Neuronal stem cell (in vitro differentiated cells): ENCODE measurements around the gene NR1H4.

Experiments
- DNase-seq: peaks from one replicate; pipeline ENCODE4 v3.0.0-alpha.2; 2013; ENCODE audit warnings: low spot score
- H2AFZ ChIP-seq: one replicate; pipeline ENCODE4 v1.6.1; 2013; ENCODE audit warnings: mild to moderate bottlenecking, low read length, inconsistent platforms
- H2AK5ac ChIP-seq: 2 replicates; pipeline ENCODE4 v1.6.1; 2013; ENCODE audit warnings: low read depth, mild to moderate bottlenecking, inconsistent platforms, low read length, moderate library complexity, mixed read lengths
- H2BK120ac ChIP-seq: 2 replicates; pipeline ENCODE4 v1.6.1; 2013; ENCODE audit warnings: low read depth, mild to moderate bottlenecking, inconsistent platforms, low read length, moderate library complexity, mixed read lengths
- H2BK12ac ChIP-seq: one replicate; pipeline ENCODE4 v1.6.1; 2013; ENCODE audit warnings: low read length, inconsistent platforms
- H2BK15ac ChIP-seq: 2 replicates; pipeline ENCODE4 v1.6.1; 2013; ENCODE audit warnings: mild to moderate bottlenecking, low read length, inconsistent platforms, mixed read lengths
- H2BK5ac ChIP-seq: one replicate; pipeline ENCODE4 v1.6.1; 2013; ENCODE audit warnings: inconsistent platforms, mild to moderate bottlenecking, low read length, moderate library complexity
- H3K14ac ChIP-seq: one replicate; pipeline ENCODE4 v1.6.1; 2013; ENCODE audit warnings: low read length, inconsistent platforms
- H3K18ac ChIP-seq: 2 replicates; pipeline ENCODE4 v1.6.1; 2013; ENCODE audit warnings: low read length, inconsistent platforms
- H3K23ac ChIP-seq: 2 replicates; pipeline ENCODE4 v1.6.1; 2013; ENCODE audit warnings: low read depth, mild to moderate bottlenecking, mixed read lengths, low read length, inconsistent platforms; ENCODE audit not compliant: poor library complexity
- H3K27ac ChIP-seq: replicated peaks from 3 replicates; pipeline ENCODE4 v1.5.1; 2013; ENCODE audit warnings: low read length, inconsistent platforms
- H3K27me3 ChIP-seq, 3 experiments: 2 replicates each; pipeline ENCODE4 v1.6.1; 2013; ENCODE audit warnings: low read length in 3 of 3, mild to moderate bottlenecking in 2 of 3, inconsistent platforms in 1 of 3, low read depth in 1 of 3, mixed read lengths in 1 of 3, moderate library complexity in 1 of 3; ENCODE audit not compliant: control insufficient read depth in 3 of 3, insufficient read depth in 3 of 3
- H3K36me3 ChIP-seq, 2 donors: replicated peaks in 1 of 2; 2 replicates each; pipeline ENCODE4 v1.6.1; 2013; ENCODE audit warnings: low read length in 2 of 2; ENCODE audit not compliant: control insufficient read depth in 2 of 2, insufficient read depth in 2 of 2
- H3K4ac ChIP-seq: 2 replicates; pipeline ENCODE4 v1.6.1; 2013; ENCODE audit warnings: inconsistent platforms, mild to moderate bottlenecking, low read length, moderate library complexity
- H3K4me1 ChIP-seq, 2 donors: 1 replicate in 1 of 2; 2 replicates in 1 of 2; pipeline ENCODE4 v1.6.1; 2013; ENCODE audit warnings: low read length in 2 of 2, low read depth in 1 of 2; ENCODE audit not compliant: control insufficient read depth in 2 of 2, insufficient read depth in 1 of 2
- H3K4me2 ChIP-seq: one replicate; pipeline ENCODE4 v1.6.1; 2013; ENCODE audit warnings: mild to moderate bottlenecking, low read length, inconsistent platforms; ENCODE audit not compliant: insufficient read depth, poor library complexity, severe bottlenecking
- H3K4me3 ChIP-seq, 2 donors: 2 replicates each; pipeline ENCODE4 v1.5.1; 2013; ENCODE audit warnings: low read length in 2 of 2, mild to moderate bottlenecking in 2 of 2, inconsistent platforms in 1 of 2, moderate library complexity in 1 of 2
- H3K79me1 ChIP-seq: one replicate; pipeline ENCODE4 v1.6.1; 2013; ENCODE audit warnings: low read depth, mild to moderate bottlenecking, inconsistent platforms, low read length, moderate library complexity
- H3K9ac ChIP-seq: one replicate; pipeline ENCODE4 v1.6.1; 2013; ENCODE audit warnings: mild to moderate bottlenecking, low read depth, low read length, inconsistent platforms; ENCODE audit not compliant: poor library complexity
- H3K9me3 ChIP-seq, 2 donors: replicated peaks in 1 of 2; 2 replicates each; pipeline versions ENCODE3 to v1.6.1; 2013; ENCODE audit warnings: low read length in 2 of 2, mild to moderate bottlenecking in 2 of 2, inconsistent platforms in 1 of 2, low read depth in 1 of 2, mixed read lengths in 1 of 2, moderate library complexity in 1 of 2; ENCODE audit not compliant: control insufficient read depth in 2 of 2, insufficient read depth in 1 of 2
- H4K8ac ChIP-seq: one replicate; pipeline ENCODE4 v1.6.1; 2013; ENCODE audit warnings: low read depth, mild to moderate bottlenecking, inconsistent platforms, low read length, moderate library complexity
- H4K91ac ChIP-seq: one replicate; pipeline ENCODE4 v1.6.1; 2013; ENCODE audit warnings: low read length, low read depth, mild to moderate bottlenecking, inconsistent platforms; ENCODE audit not compliant: poor library complexity
- WGBS, 2 donors: extraction: QIAGEN DNeasy Blood & Tissue Kit; methylation state at CpG; one replicate each; pipeline ENCODE4 v1.1.7; 2013; ENCODE audit warnings: missing lambda C conversion rate in 2 of 2, mixed read lengths in 1 of 2; ENCODE audit not compliant: insufficient read length in 2 of 2, insufficient replicate concordance in 1 of 2; ENCODE audit errors: extremely low coverage in 2 of 2; 5-methylcytosine and 5-hydroxymethylcytosine counted together

The NR1H4 gene

GRCh38 chr12:100433701-100434100, 40.0 kb upstream of the NR1H4 start:
- Histone ChIP-seq H4K8ac (no peak overlapping the region), H2AFZ (no peak overlapping the region), H2AK5ac (no peak overlapping the region), H3K23ac (no peak overlapping the region), H2BK12ac (no peak overlapping the region), H3K9me3 (no peaks in the 10 kb centered on the region), H2BK15ac (no peak overlapping the region), H3K4ac (no peak overlapping the region), H3K27ac (no peak overlapping the region), H3K27me3 (no peaks in the 10 kb centered on the region), H3K36me3 (no peaks in the 10 kb centered on the region), H3K14ac (no peak overlapping the region), H3K79me1 (no peaks in the 10 kb centered on the region), H3K18ac (no peak overlapping the region), H3K4me2 (no peak overlapping the region), H4K91ac (no peak overlapping the region), H2BK5ac (no peak overlapping the region), H3K4me3 (no peak overlapping the region), H3K9ac (no peak overlapping the region), H2BK120ac (no peak overlapping the region), H3K4me1 (no peaks in the 10 kb centered on the region)
- DNase-seq = no peak
- WGBS, 2 donors = no CpG with 5 or more reads among the region's 2 CpGs

DNA sequence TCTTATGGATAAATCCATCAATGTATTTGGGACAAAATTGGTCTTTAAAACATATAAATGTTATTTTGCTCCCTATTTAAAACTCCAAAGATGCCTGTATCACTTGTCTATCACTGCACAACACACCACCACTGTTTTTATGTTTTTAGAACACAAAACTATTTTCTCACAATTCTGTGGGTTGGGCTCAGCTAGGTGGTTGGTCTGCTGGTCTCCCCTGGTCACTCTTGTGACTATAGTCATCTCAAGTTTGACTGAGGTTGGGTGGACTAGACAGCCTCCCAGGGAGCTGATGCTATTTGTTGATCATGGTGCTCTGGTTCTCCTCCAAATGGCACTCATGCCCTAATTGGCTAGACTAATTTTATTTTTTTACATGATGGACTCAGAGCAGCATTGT, 39.5 kb upstream of the NR1H4 start:
- no peak overlapping the region for H2BK12ac ChIP-seq
- no peak for DNase-seq
- no peak overlapping the region for H3K23ac ChIP-seq
- H2BK120ac ChIP-seq = no peak overlapping the region
- H3K14ac ChIP-seq = no peak overlapping the region
- no peak overlapping the region for H2AK5ac ChIP-seq
- no peaks in the 10 kb centered on the region for H3K4me1 ChIP-seq
- H3K4me2 ChIP-seq = no peak overlapping the region
- H3K9me3 ChIP-seq = no peaks in the 10 kb centered on the region
- H2AFZ ChIP-seq = no peak overlapping the region
- H3K36me3 ChIP-seq = no peaks in the 10 kb centered on the region
- no peaks in the 10 kb centered on the region for H3K27me3 ChIP-seq
- H3K4ac ChIP-seq = no peak overlapping the region
- no peak overlapping the region for H2BK5ac ChIP-seq
- H3K9ac ChIP-seq = no peak overlapping the region
- no peak overlapping the region for H4K91ac ChIP-seq
- H3K79me1 ChIP-seq = no peaks in the 10 kb centered on the region
- no peak overlapping the region for H3K18ac ChIP-seq
- no peak overlapping the region for H3K4me3 ChIP-seq
- no peak overlapping the region for H3K27ac ChIP-seq
- H2BK15ac ChIP-seq = no peak overlapping the region
- no peak overlapping the region for H4K8ac ChIP-seq

DNA sequence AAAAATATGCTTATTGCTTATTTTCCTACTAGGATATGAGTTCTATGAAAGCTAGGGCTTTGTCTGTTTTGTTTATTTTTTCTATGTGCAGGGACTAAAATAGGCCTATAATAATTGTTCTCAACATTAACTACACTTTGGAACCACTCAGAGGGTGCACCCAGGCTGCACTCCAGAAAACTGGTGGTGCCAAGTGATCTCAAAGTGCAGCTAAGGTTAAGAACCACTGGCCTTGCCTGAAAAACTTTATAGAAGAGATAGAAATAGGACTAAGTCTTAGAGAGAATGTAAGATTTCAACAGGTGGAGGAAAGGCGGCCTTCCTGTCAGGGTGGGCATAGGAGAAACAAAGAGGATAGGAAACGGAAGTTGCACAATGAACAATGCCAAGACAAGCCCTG, 37.7 kb upstream of the NR1H4 start:
- Histone ChIP-seq H3K23ac (no peak overlapping the region), H4K8ac (no peak overlapping the region), H4K91ac (no peak overlapping the region), H3K4me3 (no peak overlapping the region), H3K9me3 (no peaks in the 10 kb centered on the region), H3K79me1 (no peaks in the 10 kb centered on the region), H2BK12ac (no peak overlapping the region), H3K9ac (no peak overlapping the region), H2AK5ac (no peak overlapping the region), H2BK5ac (no peak overlapping the region), H3K18ac (no peak overlapping the region), H3K27me3 (no peaks in the 10 kb centered on the region), H3K36me3 (no peaks in the 10 kb centered on the region), H3K4me1 (no peaks in the 10 kb centered on the region), H2BK15ac (no peak overlapping the region), H2AFZ (no peak overlapping the region), H3K4me2 (no peak overlapping the region), H3K4ac (no peak overlapping the region), H3K14ac (no peak overlapping the region), H2BK120ac (no peak overlapping the region), H3K27ac (no peak overlapping the region)
- no peak for DNase-seq
- no CpG with 5 or more reads among the region's 2 CpGs for WGBS, 2 donors

DNA sequence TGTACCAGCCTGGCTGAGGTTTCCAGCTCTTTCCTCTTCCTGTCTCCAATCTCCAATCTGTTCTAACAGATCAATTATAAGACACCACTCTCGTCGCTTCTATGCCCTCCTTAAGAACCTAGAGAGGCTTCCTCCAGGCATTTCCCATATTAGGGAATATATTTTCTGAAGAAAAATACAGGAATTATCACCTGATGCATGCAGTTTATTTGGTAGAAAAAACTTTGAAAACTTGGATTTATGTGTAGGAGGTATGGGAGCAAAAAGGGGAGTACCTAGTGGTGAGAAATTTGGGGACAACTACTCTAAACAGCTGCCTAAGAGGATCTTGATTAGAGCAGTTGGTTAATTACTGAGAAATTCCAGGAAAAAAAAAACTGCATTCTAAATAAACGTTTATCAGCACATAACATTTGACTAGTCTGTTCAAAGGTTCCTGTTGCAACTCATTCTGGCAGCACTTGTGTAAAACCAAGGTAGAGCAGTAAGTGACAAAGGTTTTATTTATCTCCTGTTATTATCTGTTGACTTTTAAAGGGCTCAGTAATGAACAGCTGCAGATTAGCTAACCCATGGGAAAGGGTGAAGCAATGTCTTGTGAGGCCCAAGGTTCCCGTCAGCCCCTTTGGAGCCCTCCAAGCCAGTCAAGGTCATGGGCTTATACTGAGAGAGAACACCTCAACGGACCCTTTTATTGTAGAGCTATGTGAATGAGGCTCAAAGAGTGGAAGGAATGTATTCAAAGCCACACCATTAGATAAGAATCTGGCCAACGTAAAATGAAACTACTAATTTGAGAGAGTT, 36.4 kb upstream of the NR1H4 start:
- Histone ChIP-seq H3K9me3 (no peaks in the 10 kb centered on the region), H2BK15ac (no peak overlapping the region), H2AK5ac (no peak overlapping the region), H3K4me3 (no peak overlapping the region), H3K27me3 (no peaks in the 10 kb centered on the region), H3K4me2 (no peak overlapping the region), H3K27ac (no peak overlapping the region), H2BK12ac (no peak overlapping the region), H2BK120ac (no peak overlapping the region), H3K4me1 (no peaks in the 10 kb centered on the region), H3K14ac (no peak overlapping the region), H4K91ac (no peak overlapping the region), H3K4ac (no peak overlapping the region), H3K23ac (no peak overlapping the region), H4K8ac (no peak overlapping the region), H3K36me3 (no peaks in the 10 kb centered on the region), H3K18ac (no peak overlapping the region), H2BK5ac (no peak overlapping the region), H2AFZ (no peak overlapping the region), H3K9ac (no peak overlapping the region), H3K79me1 (no peaks in the 10 kb centered on the region)
- DNase-seq = no peak
- WGBS, 2 donors = no CpG with 5 or more reads among the region's 6 CpGs
